ENCODE data around the gene TTC7B.

The TTC7B gene

GRCh38 chr14:90674043-90674670, 142.1 kb downstream of the TTC7B start:
- TF ChIP-seq REST (IDR thresholded peaks at IDR 0.05; ENCODE audit: insufficient read depth in 1 of 2, low read depth in 2 of 2, low read length in 2 of 2): no peak
- TF ChIP-seq TAF1 (IDR thresholded peaks at IDR 0.05; ENCODE audit: borderline replicate concordance, insufficient read depth, low read length): no peak
- TF ChIP-seq FOXP2 (optimal IDR thresholded peaks at IDR 0.05; ENCODE audit: borderline replicate concordance, extremely low read depth, extremely low read length, insufficient read depth): no peak
- no peak for TF ChIP-seq POLR2AphosphoS5 (IDR thresholded peaks at IDR 0.05; ENCODE audit: low read depth, low read length)
- no peak for TF ChIP-seq SIN3A (IDR thresholded peaks at IDR 0.05; ENCODE audit: borderline replicate concordance, insufficient read depth, low read length)

GRCh38 chr14:90671382-90672234, 144.6 kb downstream of the TTC7B start:
- TF ChIP-seq SIN3A (IDR thresholded peaks at IDR 0.05; ENCODE audit: borderline replicate concordance, insufficient read depth, low read length): no peak
- no peak for TF ChIP-seq POLR2AphosphoS5 (IDR thresholded peaks at IDR 0.05; ENCODE audit: low read depth, low read length)
- no peak for TF ChIP-seq FOXP2 (optimal IDR thresholded peaks at IDR 0.05; ENCODE audit: borderline replicate concordance, extremely low read depth, extremely low read length, insufficient read depth)
- TF ChIP-seq REST (IDR thresholded peaks at IDR 0.05; ENCODE audit: insufficient read depth in 1 of 2, low read depth in 2 of 2, low read length in 2 of 2): no peak
- TF ChIP-seq TAF1 (IDR thresholded peaks at IDR 0.05; ENCODE audit: borderline replicate concordance, insufficient read depth, low read length): no peak

GRCh38 chr14:90669731-90670130, 146.5 kb downstream of the TTC7B start:
- no peak for TF ChIP-seq REST (IDR thresholded peaks at IDR 0.05; ENCODE audit: insufficient read depth in 1 of 2, low read depth in 2 of 2, low read length in 2 of 2)
- no peak for TF ChIP-seq TAF1 (IDR thresholded peaks at IDR 0.05; ENCODE audit: borderline replicate concordance, insufficient read depth, low read length)
- TF ChIP-seq FOXP2 (optimal IDR thresholded peaks at IDR 0.05; ENCODE audit: borderline replicate concordance, extremely low read depth, extremely low read length, insufficient read depth): no peak
- no peak for TF ChIP-seq SIN3A (IDR thresholded peaks at IDR 0.05; ENCODE audit: borderline replicate concordance, insufficient read depth, low read length)
- no peak for TF ChIP-seq POLR2AphosphoS5 (IDR thresholded peaks at IDR 0.05; ENCODE audit: low read depth, low read length)

- TF ChIP-seq REST (IDR thresholded peaks at IDR 0.05; ENCODE audit: insufficient read depth in 1 of 2, low read depth in 2 of 2, low read length in 2 of 2): no peak
- no peak for TF ChIP-seq POLR2AphosphoS5 (IDR thresholded peaks at IDR 0.05; ENCODE audit: low read depth, low read length)
- no peak for TF ChIP-seq TAF1 (IDR thresholded peaks at IDR 0.05; ENCODE audit: borderline replicate concordance, insufficient read depth, low read length)
- TF ChIP-seq FOXP2 (optimal IDR thresholded peaks at IDR 0.05; ENCODE audit: borderline replicate concordance, extremely low read depth, extremely low read length, insufficient read depth): no peak
- TF ChIP-seq SIN3A (IDR thresholded peaks at IDR 0.05; ENCODE audit: borderline replicate concordance, insufficient read depth, low read length): no peak
Observed at GRCh38 chr14:90666571-90666970, 149.7 kb downstream of the TTC7B start.
